Upper lobe of left lung (tissue), 6 donors: Measurements from ENCODE around the gene MUCL3. TPM values are rescaled to one million over a fixed set of nuclear protein-coding genes. Genes with fewer than 3 reads are reported as not detected.

Experiments used
- ATAC-seq, 2 donors: fragments of 200-7000 bp; cut with Tn5 transposase; one replicate each; pipeline ENCODE4 v1.9.1; 2022; ENCODE audit warnings: mild to moderate bottlenecking in 2 of 2, moderate library complexity in 2 of 2; ENCODE audit not compliant: low FRiP score in 2 of 2
- DNase-seq, 2 donors: peaks; one replicate each; pipeline ENCODE4 v3.0.0-alpha.2; 2019 to 2020
- H3K27ac ChIP-seq, 4 donors: fragments of 200-600 bp; sonication (generic); one replicate each; pipeline ENCODE4 v1.5.1; 2016 to 2019
- H3K27me3 ChIP-seq, 4 donors: fragments of 200-600 bp; sonication (generic); one replicate each; pipeline ENCODE4 v1.5.1; 2017 to 2019
- H3K36me3 ChIP-seq, 4 donors: fragments of 200-600 bp; sonication (generic); one replicate each; pipeline ENCODE4 v1.5.1; 2016 to 2019
- H3K4me1 ChIP-seq, 4 donors: fragments of 200-600 bp; sonication (generic); one replicate each; pipeline ENCODE4 v1.5.1; 2018 to 2019
- H3K4me3 ChIP-seq, 4 donors: fragments of 200-600 bp; sonication (generic); one replicate each; pipeline ENCODE4 v1.5.1; 2017 to 2019; ENCODE audit warnings: mild to moderate bottlenecking in 2 of 4, moderate library complexity in 1 of 4
- H3K9me3 ChIP-seq, 4 donors: fragments of 200-600 bp; sonication (generic); one replicate each; pipeline ENCODE4 v1.5.1; 2018 to 2019
- EP300 ChIP-seq, 4 donors: sonication (generic); formaldehyde crosslinking; IDR thresholded peaks; one replicate each; pipeline ENCODE4 v1.5.1; 2017; ENCODE audit warnings: antibody characterized with exemption in 4 of 4, control low read depth in 2 of 4
- POLR2A ChIP-seq, 4 donors: fragments of 450-650 bp; IDR thresholded peaks; one replicate each; pipeline ENCODE4 v1.5.1; 2016 to 2017; ENCODE audit warnings: antibody characterized with exemption in 4 of 4, mild to moderate bottlenecking in 2 of 4
- POLR2AphosphoS5 ChIP-seq, 2 donors: sonication (generic); formaldehyde crosslinking; IDR thresholded peaks; one replicate each; pipeline ENCODE4 v1.5.1; 2017; ENCODE audit warnings: antibody characterized with exemption in 2 of 2
- WGBS, 2 donors: methylation state at CpG; one replicate each; pipeline ENCODE4 v1.1.5; 2017 to 2018; 5-methylcytosine and 5-hydroxymethylcytosine counted together
- total RNA-seq, 6 donors: library from RNA; depleted of rRNA in 4 of 6; stranded (reverse); fragments of >200 nt in 4 of 6; gene quantifications; one replicate each; pipeline versions ENCODE4 v1.1.0 to v1.2.1, GENCODE V29; 2016 to 2021
- TF ChIP-seq, protein P1 (sequence below), 6 experiments: fragments of 450-650 bp in 4 of 6; fragments of 200-600 bp in 2 of 6; sonication (generic) in 2 of 6; IDR thresholded peaks; one replicate each; pipeline ENCODE4 v1.5.1; 2016 to 2019; ENCODE audit warnings: antibody characterized with exemption in 6 of 6
- donor health status: DM: no; HTN: no; CAD: no; lungs with moderate emphysema.
- donor health status: DM: no; HTN: yes; CAD: no; lungs with severe emphysema.

Gene MUCL3
- total RNA-seq, 6 donors from 2014 or later, result 1.8 to 38.8 (median 5.0) TPM

DNA sequence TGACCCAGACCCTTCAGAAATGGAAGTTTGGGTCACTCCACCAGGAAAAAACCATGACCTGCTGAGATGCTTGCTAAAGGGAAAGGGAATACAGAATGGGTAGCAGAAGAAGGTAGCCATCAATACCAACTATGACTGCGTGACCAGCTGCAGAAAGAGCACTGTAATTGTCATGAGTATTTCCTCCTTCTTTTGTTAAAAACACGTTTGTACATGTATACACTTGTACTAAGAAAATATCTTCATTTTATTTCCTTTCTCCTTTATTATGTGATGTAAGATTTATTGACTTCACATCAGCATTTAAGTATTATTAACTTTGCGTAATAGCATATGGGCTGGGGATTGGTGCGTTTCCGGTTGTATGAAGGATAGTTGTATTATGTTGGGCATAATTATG, 30.2 kb downstream of the MUCL3 start:
- H3K27ac ChIP-seq, result no peak overlapping the region
- no peaks in the 10 kb centered on the region for H3K36me3 ChIP-seq
- H3K4me1 ChIP-seq, result no peaks in the 10 kb centered on the region
- H3K4me3 ChIP-seq, result no peak overlapping the region
- 85 to 87% methylated on average over 5 of the region's 5 CpGs for WGBS, 2 donors
- no peaks in the 10 kb centered on the region for H3K9me3 ChIP-seq
- no peak for DNase-seq
- no peaks in the 10 kb centered on the region for H3K27me3 ChIP-seq
- ATAC-seq, result no peak
- TF ChIP-seq, protein P1, sequence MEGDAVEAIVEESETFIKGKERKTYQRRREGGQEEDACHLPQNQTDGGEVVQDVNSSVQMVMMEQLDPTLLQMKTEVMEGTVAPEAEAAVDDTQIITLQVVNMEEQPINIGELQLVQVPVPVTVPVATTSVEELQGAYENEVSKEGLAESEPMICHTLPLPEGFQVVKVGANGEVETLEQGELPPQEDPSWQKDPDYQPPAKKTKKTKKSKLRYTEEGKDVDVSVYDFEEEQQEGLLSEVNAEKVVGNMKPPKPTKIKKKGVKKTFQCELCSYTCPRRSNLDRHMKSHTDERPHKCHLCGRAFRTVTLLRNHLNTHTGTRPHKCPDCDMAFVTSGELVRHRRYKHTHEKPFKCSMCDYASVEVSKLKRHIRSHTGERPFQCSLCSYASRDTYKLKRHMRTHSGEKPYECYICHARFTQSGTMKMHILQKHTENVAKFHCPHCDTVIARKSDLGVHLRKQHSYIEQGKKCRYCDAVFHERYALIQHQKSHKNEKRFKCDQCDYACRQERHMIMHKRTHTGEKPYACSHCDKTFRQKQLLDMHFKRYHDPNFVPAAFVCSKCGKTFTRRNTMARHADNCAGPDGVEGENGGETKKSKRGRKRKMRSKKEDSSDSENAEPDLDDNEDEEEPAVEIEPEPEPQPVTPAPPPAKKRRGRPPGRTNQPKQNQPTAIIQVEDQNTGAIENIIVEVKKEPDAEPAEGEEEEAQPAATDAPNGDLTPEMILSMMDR (IDR thresholded peaks at IDR 0.05), result no peak
- no peak for TF ChIP-seq POLR2A (IDR thresholded peaks at IDR 0.05)
- TF ChIP-seq EP300 (IDR thresholded peaks at IDR 0.05), result no peak
- TF ChIP-seq POLR2AphosphoS5 (IDR thresholded peaks at IDR 0.05), result no peak

DNA sequence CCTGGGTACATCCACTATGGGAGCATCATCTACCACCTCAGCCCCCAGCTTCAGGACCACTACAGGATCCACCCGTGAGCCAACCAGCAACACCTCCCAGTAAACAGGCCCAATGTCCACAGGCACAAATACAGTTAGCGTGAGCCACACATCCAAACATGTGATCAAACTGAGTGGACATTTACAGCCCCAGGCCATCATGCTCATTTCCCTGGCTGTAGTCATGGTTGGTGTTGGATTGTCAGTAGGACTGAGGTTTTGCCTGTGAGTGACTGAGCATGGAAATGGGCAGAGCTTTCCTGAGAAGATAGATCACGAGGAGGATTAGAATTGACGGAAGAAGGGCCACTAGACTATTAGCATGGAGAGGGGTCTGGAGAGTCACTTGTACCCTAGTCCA, 32.0 kb downstream of the MUCL3 start:
- Histone ChIP-seq H3K27ac (no peak overlapping the region), H3K4me3 (no peak overlapping the region), H3K9me3 (no peaks in the 10 kb centered on the region), H3K4me1 (no peaks in the 10 kb centered on the region), H3K27me3 (no peaks in the 10 kb centered on the region), H3K36me3 (no peaks in the 10 kb centered on the region)
- ATAC-seq, result no peak
- 93 to 94% methylated on average over 4 of the region's 4 CpGs for WGBS, 2 donors
- no peak for TF ChIP-seq EP300 (IDR thresholded peaks at IDR 0.05)
- TF ChIP-seq POLR2A (IDR thresholded peaks at IDR 0.05), result no peak
- TF ChIP-seq, protein P1 (IDR thresholded peaks at IDR 0.05), result no peak
- TF ChIP-seq POLR2AphosphoS5 (IDR thresholded peaks at IDR 0.05), result no peak
- DNase-seq, result no peak

DNA sequence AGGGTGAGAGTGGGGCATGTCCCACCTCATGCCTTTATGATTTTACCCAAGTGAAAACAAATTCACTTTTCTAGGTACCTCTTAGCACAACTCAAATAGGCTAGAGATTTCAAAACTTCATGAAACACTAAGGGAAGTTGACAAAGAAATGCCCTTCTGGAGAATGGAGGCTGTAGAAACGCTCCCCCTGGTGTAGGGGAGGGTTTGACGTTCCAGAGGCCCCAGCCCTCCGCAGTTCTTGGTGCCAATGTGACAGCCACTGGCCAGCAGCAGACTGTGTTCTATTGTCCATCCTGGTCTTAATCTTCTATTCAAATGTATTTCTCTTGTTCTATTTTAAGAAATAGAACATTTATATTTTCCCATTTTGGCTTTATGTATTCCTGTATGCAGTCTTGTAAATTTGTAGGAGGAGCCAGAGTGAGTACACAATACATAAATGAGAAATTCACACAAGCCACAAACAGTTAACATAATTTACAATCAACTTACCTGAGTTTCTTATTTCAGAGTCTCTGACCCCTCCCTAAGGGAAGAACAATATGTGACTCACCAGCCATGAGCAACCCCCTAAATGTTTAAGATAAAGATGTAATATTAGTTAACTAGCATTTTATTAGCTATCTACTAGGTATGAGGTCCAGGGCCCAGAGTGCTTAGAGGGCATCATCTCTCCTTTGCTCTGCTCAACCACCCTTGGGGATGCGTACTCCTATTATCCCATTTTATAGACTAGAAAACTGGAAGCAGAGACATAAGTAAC, 33.9 kb downstream of the MUCL3 start:
- H3K4me1 ChIP-seq, result no peaks in the 10 kb centered on the region
- H3K9me3 ChIP-seq, result no peaks in the 10 kb centered on the region
- no peak for DNase-seq
- H3K27ac ChIP-seq, result no peak overlapping the region
- 66 to 75% methylated on average over 4 of the region's 4 CpGs for WGBS, 2 donors
- H3K36me3 ChIP-seq, result no peaks in the 10 kb centered on the region
- no peak for TF ChIP-seq EP300 (IDR thresholded peaks at IDR 0.05)
- TF ChIP-seq POLR2A (IDR thresholded peaks at IDR 0.05), result no peak
- TF ChIP-seq, protein P1 (IDR thresholded peaks at IDR 0.05), result no peak
- no peak for TF ChIP-seq POLR2AphosphoS5 (IDR thresholded peaks at IDR 0.05)
- no peaks in the 10 kb centered on the region for H3K27me3 ChIP-seq
- ATAC-seq, result no peak
- H3K4me3 ChIP-seq, result no peak overlapping the region

DNA sequence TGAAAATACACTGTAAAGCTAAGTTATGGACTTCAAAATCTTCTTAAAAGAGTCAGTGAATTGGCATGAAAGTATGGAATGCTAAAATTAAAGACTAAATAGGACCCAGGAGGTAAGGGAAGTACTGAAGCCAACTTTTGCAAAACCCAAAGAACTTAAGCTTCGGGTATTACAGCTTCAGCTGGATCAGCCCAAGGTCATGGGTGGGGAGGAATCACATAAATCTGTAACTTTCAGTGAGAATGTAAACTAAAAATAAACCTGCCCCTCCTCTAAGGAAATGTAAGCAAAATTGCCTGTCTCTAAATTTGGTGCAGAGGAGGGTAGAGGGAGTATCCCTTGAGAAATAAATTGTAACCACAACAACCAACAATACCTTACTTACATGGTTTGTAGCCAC, 38.4 kb downstream of the MUCL3 start:
- 58 to 64% methylated on average over 1 of the region's 1 CpG for WGBS, 2 donors
- Histone ChIP-seq H3K9me3 (no peaks in the 10 kb centered on the region), H3K27me3 (no peaks in the 10 kb centered on the region), H3K4me1 (peaks cover 0 to 17% (median 5%) of the 10 kb centered on the region in 4 donors), H3K4me3 (no peak overlapping the region), H3K27ac (no peak overlapping the region), H3K36me3 (no peaks in the 10 kb centered on the region)
- DNase-seq (no peak), ATAC-seq (no peak)
- TF ChIP-seq, protein P1 (IDR thresholded peaks at IDR 0.05), result no peak
- TF ChIP-seq EP300 (IDR thresholded peaks at IDR 0.05) (no peak), POLR2AphosphoS5 (IDR thresholded peaks at IDR 0.05) (no peak)

DNA sequence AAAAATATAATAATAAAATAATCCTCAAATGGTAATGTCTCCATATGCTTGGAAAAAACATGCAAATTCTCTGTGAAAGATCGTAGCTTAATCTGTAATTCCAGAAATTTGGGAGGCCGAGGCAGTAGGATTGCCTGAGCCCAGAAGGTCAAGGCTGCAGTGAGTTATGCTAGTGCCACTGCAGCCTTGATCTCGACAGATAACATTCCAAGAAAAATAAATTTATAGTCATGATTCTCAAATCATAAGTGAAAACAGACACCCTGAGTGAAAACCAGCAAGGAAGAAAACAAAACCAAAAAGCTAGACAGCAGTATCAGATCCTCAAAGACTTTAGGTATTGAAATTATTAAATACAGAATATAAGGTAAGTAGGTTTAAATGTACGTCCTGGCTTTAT, 38.9 kb downstream of the MUCL3 start:
- 79 to 84% methylated on average over 4 of the region's 4 CpGs for WGBS, 2 donors
- H3K4me3 ChIP-seq, result no peak overlapping the region
- ATAC-seq (no peak), DNase-seq (no peak)
- no peak overlapping the region for H3K27ac ChIP-seq
- H3K36me3 ChIP-seq, result no peaks in the 10 kb centered on the region
- H3K9me3 ChIP-seq, result no peaks in the 10 kb centered on the region
- H3K27me3 ChIP-seq, result no peaks in the 10 kb centered on the region
- TF ChIP-seq POLR2AphosphoS5 (IDR thresholded peaks at IDR 0.05), result no peak
- TF ChIP-seq, protein P1 (IDR thresholded peaks at IDR 0.05), result no peak
- no peak for TF ChIP-seq POLR2A (IDR thresholded peaks at IDR 0.05)
- TF ChIP-seq EP300 (IDR thresholded peaks at IDR 0.05), result no peak
- peaks cover 0 to 17% (median 5%) of the 10 kb centered on the region in 4 donors for H3K4me1 ChIP-seq
